Glutamatergic neuron (in vitro differentiated cells): ENCODE results near the gene PDLIM7. TPM values are rescaled to one million over a fixed set of nuclear protein-coding genes. Genes with fewer than 3 reads are reported as not detected.

ENCODE experiments used
- DNase-seq: peaks from one replicate; pipeline ENCODE4 v3.0.0; 2022
- H3K27ac Mint-ChIP-seq: one replicate; pipeline ENCODE4 v1.8.0; 2020; ENCODE audit warnings: mild to moderate bottlenecking, mixed read lengths, inconsistent platforms; ENCODE audit not compliant: unreplicated experiment
- H3K27me3 Mint-ChIP-seq: one replicate; pipeline ENCODE4 v1.8.0; 2020; ENCODE audit warnings: mild to moderate bottlenecking, moderate library complexity, mixed read lengths, inconsistent platforms; ENCODE audit not compliant: unreplicated experiment
- H3K36me3 Mint-ChIP-seq: one replicate; pipeline ENCODE4 v1.8.0; 2020; ENCODE audit warnings: mild to moderate bottlenecking, mixed read lengths, inconsistent platforms; ENCODE audit not compliant: unreplicated experiment
- H3K4me1 Mint-ChIP-seq: one replicate; pipeline ENCODE4 v1.8.0; 2020; ENCODE audit warnings: mild to moderate bottlenecking, low read depth, mixed read lengths, inconsistent platforms; ENCODE audit not compliant: unreplicated experiment
- H3K4me3 Mint-ChIP-seq: one replicate; pipeline ENCODE4 v1.8.0; 2020; ENCODE audit warnings: mild to moderate bottlenecking, mixed read lengths, inconsistent platforms; ENCODE audit not compliant: unreplicated experiment
- H3K9me3 Mint-ChIP-seq: one replicate; pipeline ENCODE4 v1.8.0; 2020; ENCODE audit warnings: mild to moderate bottlenecking, moderate library complexity, mixed read lengths, inconsistent platforms; ENCODE audit not compliant: unreplicated experiment
- total RNA-seq: library from RNA; stranded (reverse); fragmentation: NEBNext Ultra II Directional; extraction: Animal tissue kit (Norgen Biotek cat#: 25700); gene quantifications from one replicate; pipeline ENCODE4 v1.2.1, GENCODE V29; 2021; ENCODE audit not compliant: unreplicated experiment
- TF ChIP-seq, protein P1 (sequence below): fragments of 200-600 bp; sonication (generic); IDR thresholded peaks from one replicate; pipeline ENCODE4 v1.5.0; 2021; ENCODE audit not compliant: partially characterized antibody, unreplicated experiment

Gene PDLIM7
- total RNA-seq, 1 donor from 2014 or later = 430 TPM

GRCh38 chr5:177484902-177485549, 12.4 kb downstream of the PDLIM7 start:
- Mint-ChIP-seq H3K4me1 (peaks cover 33% of the 10 kb centered on the region), H3K27ac (peak overlapping the region; percentile 91), H3K9me3 (peaks cover 15% of the 10 kb centered on the region), H3K27me3 (peaks cover 16% of the 10 kb centered on the region), H3K36me3 (no peaks in the 10 kb centered on the region), H3K4me3 (peak overlapping the region; percentile 59)
- DNase-seq = no peak
- TF ChIP-seq, protein P1, sequence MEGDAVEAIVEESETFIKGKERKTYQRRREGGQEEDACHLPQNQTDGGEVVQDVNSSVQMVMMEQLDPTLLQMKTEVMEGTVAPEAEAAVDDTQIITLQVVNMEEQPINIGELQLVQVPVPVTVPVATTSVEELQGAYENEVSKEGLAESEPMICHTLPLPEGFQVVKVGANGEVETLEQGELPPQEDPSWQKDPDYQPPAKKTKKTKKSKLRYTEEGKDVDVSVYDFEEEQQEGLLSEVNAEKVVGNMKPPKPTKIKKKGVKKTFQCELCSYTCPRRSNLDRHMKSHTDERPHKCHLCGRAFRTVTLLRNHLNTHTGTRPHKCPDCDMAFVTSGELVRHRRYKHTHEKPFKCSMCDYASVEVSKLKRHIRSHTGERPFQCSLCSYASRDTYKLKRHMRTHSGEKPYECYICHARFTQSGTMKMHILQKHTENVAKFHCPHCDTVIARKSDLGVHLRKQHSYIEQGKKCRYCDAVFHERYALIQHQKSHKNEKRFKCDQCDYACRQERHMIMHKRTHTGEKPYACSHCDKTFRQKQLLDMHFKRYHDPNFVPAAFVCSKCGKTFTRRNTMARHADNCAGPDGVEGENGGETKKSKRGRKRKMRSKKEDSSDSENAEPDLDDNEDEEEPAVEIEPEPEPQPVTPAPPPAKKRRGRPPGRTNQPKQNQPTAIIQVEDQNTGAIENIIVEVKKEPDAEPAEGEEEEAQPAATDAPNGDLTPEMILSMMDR = no peak

- peak; percentile 73 for DNase-seq
- H3K4me3 Mint-ChIP-seq = peak overlapping the region; percentile 59
- H3K4me1 Mint-ChIP-seq = peaks cover 37% of the 10 kb centered on the region
- H3K9me3 Mint-ChIP-seq = peaks cover 21% of the 10 kb centered on the region
- H3K27me3 Mint-ChIP-seq = peaks cover 20% of the 10 kb centered on the region
- no peaks in the 10 kb centered on the region for H3K36me3 Mint-ChIP-seq
- peak overlapping the region; percentile 91 for H3K27ac Mint-ChIP-seq
- TF ChIP-seq, protein P1 = no peak
Measured at GRCh38 chr5:177483994-177484901, 13.2 kb downstream of the PDLIM7 start.

- DNase-seq = no peak
- H3K9me3 Mint-ChIP-seq = peaks cover 21% of the 10 kb centered on the region
- peaks cover 38% of the 10 kb centered on the region for H3K4me1 Mint-ChIP-seq
- TF ChIP-seq, protein P1 = no peak
- H3K36me3 Mint-ChIP-seq = no peaks in the 10 kb centered on the region
- H3K27ac Mint-ChIP-seq = peak overlapping the region; percentile 78
- peaks cover 20% of the 10 kb centered on the region for H3K27me3 Mint-ChIP-seq
- peak overlapping the region; percentile 12 for H3K4me3 Mint-ChIP-seq
Measured at GRCh38 chr5:177483042-177483441, 14.4 kb downstream of the PDLIM7 start.

GRCh38 chr5:177482359-177482795, 15.0 kb downstream of the PDLIM7 start:
- H3K4me3 Mint-ChIP-seq = peak overlapping the region; percentile 28
- no peaks in the 10 kb centered on the region for H3K36me3 Mint-ChIP-seq
- TF ChIP-seq, protein P1 = no peak
- DNase-seq = no peak
- peaks cover 40% of the 10 kb centered on the region for H3K4me1 Mint-ChIP-seq
- H3K9me3 Mint-ChIP-seq = peaks cover 21% of the 10 kb centered on the region
- peak overlapping the region; percentile 80 for H3K27ac Mint-ChIP-seq
- H3K27me3 Mint-ChIP-seq = peaks cover 22% of the 10 kb centered on the region
